Ramos (cell line): ENCODE measurements around the gene IRF5.

Source experiments
- in situ Hi-C: fragments of 300-500 bp; cut with MboI; formaldehyde crosslinking; loops from one replicate; pipeline ENCODE4 v1.14.3; 2022; ENCODE audit warnings: low sequenced_read_pairs; ENCODE audit not compliant: unreplicated experiment

Gene IRF5

DNA sequence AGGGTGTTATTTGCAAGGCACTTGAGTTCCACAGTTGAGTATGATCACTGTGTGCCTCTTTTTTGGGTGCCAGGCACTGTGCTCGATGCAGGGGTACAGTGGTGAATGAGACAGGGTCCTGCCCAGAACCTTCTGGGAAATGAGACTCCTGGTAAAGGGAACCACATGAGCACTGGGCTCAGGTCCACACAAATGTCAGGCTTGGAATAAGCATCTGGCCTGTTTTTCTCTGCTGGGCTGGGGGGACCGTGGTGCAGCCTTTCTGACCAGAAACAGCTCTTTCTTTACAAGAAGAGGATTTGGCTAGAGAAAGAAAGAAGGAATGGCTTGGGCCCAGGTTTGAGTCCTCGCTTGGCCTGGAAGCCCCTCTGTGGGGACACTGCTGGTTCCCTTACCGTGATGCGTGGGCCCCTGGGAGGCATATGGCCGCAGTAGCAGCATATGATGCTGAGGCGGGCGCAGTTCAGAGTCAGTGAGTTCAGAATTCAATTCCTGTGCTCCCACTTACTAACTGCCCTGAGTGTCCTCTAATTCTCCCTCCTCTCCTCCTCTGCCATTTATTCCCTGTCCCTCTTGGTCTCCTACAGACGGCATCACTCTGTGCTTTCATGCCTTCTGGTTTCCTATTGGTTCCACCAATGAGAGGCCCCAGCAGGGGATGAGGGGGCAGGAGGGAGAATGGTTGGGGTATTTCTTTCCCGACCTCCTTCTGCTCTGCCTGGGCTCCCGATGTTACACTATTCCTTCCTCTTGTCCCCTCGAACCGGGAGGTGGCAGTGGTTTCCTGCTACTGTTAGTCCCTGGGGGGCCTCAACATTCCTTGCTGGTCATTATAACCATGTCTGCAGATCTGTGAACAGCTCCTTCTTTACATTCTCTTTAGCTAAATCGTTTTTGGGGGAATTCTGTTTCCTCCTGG is 17.6 kb upstream of the IRF5 start:
- in situ Hi-C loops: no loop called here

DNA sequence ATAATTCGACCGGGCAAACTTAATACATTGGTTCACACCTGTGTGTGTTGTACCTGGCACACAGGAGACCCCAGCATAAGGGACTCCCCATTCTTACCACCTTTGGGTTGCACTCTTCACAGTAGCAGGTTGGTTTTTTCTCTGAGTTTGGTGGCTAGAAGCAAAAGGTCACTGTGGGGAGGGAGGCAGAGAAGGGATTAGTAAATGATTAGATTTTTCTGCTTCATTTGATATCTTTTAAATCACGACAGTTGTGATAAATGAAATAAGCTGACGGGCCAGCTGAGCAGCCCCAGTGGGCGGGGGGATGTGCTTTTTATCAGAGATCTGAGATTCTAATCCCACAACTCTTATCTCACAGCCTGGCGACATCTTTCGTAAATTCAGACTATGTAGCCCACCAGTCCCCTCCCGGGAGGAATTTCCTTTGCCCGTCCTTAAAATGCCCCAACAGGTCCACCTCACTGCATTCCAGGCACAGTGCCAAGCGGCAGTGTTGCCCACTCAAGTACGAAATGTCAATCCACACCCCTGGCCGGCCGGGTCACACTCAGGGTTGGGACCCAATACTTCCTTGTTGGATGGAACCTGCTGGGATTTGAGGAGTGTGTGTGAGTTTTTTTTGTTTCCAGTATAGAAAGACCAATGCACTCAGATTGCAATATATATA is 16.7 kb upstream of the IRF5 start:
- in situ Hi-C loops: no loop called here

DNA sequence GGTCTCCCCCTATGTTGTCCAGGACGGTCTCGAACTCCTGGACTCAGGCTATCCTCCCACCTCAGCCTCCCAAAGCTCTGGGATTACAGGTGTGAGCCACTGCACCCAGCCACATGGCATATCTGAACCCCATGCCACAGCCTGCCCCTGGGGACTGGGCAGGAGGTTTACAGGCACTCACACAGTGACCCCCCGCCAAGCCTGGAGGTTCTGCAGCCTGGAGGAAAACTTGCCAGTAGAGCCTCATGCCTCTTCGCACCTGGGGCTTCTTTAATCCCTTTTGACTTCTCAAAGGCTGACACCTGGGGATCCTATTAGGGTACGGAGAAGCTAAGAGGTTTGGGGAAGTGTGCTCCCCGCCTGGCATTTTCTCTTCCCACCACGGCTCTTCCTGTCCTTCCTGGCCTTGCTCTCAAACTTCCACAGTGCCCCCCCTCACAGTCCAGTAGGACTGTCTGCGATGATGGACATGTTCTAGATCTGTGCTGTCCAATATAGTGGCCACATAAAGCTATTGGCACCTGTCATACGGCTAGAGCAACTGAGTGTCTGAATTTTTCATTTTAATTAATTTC is 15.8 kb upstream of the IRF5 start:
- in situ Hi-C loops: no loop called here

DNA sequence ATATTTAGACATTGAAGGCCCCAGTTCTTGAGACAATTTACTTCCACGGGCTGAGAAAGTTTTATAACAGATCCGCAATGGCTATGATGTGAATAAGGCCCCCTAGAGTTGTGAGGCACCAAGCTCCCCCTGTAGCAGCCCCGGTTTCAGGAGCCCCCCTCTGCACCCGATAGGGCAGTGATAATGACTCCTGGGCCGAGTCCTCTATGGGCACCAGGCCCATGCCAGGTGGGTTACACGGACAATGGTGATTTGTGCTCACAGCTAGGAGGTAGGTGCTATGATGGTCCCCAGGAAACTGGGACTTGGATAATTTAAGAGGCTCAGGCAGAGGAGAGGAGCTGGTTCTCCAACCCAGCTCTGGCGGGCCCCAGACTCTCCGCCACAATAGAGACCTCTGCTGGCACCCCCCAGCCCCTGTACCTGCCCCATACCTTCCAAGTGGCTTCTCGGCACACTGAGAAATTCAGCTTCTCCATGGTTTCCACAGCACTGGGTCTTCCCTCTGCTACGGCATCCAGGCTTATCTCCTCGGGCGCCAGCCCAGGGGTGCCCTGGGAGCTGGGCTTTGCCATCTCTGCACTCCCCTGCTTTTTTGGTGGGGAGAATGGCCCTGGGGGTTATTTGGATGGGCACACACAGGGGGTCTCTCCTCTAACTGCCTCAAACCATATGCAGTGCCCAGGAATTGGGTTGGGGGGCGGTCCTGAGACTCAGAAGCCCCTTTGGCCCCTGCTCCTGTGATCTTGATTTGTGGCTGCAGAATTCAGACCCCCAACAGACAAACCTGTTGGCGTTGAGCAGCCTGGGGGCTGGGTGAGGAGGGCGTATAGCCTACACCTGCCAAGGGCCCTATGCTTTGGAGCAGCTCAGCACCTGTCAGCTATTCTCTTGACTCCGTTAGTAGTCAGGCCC is 15.0 kb upstream of the IRF5 start:
- in situ Hi-C loops: no loop called here

DNA sequence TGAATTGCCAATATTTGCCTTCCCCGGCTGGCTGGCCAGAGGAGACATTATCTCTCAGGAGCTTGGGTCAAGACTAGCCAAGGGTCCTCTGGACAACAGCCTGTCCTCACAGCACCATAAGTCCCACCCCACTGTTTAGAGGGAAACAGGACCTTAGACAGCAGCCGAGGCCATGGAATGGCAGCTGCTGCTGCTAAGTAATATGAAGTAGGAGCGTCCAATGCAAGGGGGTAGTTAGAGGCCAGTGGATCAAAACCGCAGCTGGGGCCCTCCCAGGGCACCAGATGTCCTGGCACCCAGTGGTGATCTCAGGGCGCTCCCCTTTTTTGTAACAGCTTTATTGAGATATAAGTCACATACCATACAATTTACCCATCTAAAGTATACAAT is 14.3 kb upstream of the IRF5 start:
- in situ Hi-C loops: no loop called here

DNA sequence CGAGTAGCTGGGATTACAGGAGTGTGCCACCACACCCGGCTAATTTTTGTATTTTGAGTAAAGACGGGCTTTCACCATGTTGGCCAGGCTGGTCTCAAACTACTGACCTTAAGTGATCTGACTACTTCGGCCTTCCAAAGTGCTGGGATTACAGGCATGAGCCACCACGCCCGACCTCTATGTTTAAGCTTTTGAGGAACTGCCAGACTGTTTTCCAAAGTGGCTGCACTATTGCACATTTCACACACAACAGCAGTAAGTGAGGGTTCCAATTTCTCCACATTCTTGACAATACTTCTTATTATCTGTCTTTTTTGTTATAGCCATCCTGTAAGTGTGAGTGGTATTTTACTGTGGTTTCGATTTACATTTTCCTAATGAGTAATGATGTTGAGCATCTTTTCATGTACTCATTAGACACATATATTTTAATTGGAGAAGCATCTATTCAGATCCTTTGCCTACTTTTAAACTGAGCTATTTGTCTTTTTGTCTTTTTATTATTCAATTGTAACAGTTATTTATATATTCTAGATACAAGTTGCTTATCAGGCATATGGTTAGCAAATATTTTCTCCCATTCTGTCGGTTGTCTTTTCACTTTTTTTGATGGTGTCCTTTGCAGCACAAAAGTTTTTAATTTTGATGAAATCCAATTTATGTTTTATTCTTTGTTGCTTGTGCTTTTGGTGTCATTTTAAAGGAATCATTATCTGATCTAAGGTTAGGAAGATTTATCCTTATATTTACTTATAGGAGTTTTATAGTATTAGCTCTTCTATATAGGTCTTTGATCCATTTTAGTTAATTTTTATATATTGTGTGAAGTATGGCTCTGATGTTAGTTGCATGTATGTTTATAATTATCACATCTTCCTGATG is 12.8 kb upstream of the IRF5 start:
- in situ Hi-C loops: no loop called here

DNA sequence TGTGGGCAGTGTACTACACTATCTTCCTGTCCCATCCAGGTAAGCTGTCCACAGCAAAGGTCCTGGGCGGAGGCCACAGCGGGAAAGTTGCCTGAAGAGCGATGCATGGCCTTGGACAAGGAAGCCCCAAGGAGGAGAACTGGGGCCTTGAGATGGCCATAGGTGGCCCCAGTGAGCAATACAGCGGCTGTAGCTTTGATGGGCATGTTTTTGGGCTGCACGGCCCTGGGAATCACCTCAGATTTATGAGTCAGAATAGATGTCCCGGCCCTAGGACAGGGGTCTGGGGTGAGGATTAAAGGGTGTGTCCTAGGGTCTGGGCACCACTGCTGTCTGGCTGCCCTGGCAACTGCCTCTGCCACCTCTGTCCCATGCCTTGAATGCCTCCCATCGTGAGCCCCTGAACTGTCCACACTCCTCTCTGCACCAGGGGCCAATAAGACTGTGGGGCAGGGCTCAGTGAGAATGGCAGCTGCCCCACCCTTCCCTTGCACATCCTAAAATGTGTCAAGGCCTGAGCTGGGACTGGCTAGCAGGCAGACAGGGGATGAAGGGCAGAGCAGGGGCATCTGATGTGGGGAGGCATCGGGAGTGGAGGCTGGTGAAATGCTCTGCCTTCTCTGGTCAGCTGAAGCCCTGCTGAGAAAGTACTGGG is 9.4 kb upstream of the IRF5 start:
- in situ Hi-C loops: no loop called here

DNA sequence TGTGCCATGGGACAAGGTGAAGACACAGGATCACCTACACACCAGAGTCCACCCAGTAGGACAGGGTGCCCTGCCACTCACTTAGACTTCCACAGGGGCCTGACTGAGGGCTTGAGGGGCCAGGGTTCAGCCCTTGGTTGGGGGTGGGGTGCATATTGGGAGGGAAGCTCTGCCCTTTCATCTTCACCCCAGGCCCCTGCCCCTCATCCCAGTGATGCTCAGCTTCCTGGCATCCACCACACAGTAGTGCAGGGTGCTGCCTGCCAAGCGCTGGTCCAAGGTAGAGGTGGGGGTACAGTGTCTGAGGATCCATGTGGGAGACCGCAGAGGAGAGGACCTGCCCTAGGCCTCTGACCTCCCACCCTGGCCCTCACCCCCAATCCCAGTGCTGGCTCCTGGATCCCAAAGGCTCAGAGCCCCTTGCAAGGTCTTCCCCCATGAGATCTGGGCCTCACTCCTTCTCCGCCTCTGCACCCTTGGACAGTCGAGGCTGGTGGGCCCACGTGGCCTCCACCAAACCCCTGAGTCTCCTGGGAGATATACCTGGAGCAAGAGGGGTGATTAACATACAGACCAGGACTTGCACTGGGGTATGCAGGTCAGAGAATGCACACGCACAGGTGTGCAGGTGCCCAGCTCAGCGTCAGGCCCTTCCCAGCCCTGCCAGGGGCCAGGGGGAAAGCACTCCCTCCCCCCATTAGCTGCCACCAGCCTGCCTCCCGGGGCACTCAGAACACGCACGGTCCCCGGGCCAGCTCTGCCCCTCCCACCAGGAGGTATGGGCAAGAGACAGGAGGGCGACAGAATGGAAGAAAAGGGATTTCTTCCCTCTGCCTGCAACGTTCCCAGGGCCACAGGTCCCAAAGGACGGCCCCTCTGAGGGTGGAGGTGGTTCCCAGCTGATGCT is 8.6 kb upstream of the IRF5 start:
- in situ Hi-C loops: no loop called here

DNA sequence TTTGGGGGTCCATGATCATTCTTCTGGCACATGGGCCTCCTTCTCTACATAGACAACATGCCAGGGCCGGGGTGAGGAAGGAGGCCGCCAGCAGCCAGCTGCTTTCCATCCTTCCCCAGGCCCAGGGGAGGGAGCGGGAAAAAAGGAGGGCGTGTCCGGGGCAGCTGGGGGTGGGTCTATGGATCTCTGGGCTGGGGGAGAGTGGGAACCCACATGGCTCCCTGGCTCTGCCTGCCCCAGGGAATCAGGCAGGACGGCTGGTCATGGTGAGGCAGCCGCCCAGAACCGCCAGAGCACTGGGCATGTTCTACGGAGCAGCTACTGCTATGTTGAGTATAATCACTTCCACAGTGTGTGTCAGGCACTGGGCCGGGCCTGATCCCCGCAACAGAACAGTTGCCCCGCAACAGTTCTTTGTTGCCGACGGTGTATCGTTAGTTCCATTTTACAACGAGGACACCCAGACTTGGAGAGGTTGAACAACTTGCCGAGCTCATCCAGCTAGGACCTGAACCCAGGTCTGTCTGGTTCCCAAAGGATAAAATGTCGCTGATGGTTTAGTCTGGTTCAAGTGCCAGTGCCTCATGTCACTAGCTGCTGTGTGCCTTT is 6.4 kb upstream of the IRF5 start:
- in situ Hi-C loops: no loop called here

DNA sequence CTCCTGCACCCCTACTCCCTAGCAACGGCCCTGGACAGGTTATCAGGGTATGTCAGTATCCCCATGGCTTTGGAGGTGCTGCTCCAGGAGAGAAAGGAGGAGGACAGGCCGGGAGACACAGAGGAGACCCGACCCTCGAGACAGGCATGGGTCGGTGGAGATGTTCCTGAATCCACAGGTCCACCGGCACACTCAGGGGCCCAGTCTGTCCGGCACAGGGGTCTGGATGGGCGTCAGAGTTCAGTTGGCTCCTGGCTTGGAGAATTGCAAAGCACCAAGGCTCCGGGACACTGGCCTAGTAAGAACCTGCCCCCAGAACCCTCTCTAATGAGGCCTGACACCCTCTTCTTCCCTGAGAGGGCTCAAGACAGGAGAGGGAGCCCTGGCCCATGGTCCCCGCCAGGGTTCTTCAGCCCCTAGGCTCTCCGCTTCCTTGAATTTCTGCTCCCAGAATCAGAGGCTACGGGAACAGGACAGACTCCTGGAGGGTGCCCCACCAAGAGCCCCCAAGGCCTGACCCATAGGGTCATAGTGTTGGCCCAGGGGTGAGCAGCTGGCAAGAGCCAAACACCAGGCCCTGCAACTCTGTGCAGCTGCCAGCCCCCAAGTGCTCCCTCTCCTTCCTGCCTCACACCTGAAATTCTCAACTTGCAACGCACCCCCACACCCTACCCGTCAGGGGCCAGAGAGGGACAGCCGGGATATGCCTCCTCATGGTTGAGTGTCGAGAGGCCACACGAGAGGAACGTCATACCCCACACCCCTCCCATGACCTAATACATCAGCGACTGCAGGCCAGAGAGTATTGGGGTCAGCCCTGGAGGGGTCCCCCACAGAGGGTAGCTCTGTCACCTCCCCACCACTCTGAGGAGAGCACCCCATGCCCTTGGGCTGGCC is 5.5 kb upstream of the IRF5 start:
- in situ Hi-C loops: no loop called here

DNA sequence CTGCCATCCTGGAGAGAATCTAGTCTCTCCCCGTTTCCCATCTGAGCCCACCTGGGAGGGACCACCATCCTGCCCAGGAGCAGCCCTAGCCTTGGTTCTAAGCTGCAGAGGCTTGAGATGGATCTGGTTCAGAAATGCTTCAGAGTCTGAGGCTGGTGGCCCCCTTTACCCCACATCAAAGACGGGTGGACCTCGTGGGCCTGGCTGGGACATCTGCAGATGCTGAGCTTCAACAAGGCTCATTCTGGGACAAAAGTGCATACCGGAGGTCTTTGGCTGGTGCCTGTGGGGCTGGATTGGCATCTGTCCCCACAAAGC is 4.9 kb upstream of the IRF5 start:
- in situ Hi-C loops: no loop called here

DNA sequence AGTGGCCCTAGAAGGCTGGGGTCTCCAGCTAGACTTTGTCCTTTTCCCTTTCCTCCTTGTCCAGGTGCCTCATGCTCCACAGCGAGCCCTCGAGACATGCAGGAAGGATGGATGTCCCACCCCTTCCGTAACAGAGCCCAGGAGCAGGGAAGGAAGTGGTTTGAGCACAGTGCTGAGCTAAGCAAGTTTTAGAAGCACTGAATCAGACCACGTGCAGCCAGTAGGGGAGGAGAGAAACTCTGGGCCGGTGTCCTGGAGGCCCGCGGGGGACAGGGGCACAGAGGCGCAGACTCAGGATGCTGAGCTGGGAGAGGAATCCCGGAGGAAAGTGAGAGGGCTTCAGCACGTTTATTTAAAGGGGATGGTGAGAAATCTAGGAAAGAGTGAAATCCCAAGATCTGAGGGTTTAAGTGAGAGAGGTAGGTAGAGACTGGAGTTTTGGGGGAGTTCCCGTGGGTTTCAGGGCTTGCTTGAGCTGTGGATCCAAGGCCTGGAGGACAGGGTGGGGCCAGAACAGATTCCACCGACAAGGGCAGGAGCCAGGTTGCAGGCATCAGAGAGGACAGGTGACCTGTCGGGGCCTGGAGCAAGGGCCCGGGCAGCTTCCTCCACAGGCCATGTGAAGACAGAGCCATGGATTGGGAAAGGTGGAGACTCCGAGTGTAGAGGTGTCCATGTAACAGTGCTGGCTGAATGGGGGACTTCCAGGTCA is 4.4 kb upstream of the IRF5 start:
- in situ Hi-C loops: no loop called here

DNA sequence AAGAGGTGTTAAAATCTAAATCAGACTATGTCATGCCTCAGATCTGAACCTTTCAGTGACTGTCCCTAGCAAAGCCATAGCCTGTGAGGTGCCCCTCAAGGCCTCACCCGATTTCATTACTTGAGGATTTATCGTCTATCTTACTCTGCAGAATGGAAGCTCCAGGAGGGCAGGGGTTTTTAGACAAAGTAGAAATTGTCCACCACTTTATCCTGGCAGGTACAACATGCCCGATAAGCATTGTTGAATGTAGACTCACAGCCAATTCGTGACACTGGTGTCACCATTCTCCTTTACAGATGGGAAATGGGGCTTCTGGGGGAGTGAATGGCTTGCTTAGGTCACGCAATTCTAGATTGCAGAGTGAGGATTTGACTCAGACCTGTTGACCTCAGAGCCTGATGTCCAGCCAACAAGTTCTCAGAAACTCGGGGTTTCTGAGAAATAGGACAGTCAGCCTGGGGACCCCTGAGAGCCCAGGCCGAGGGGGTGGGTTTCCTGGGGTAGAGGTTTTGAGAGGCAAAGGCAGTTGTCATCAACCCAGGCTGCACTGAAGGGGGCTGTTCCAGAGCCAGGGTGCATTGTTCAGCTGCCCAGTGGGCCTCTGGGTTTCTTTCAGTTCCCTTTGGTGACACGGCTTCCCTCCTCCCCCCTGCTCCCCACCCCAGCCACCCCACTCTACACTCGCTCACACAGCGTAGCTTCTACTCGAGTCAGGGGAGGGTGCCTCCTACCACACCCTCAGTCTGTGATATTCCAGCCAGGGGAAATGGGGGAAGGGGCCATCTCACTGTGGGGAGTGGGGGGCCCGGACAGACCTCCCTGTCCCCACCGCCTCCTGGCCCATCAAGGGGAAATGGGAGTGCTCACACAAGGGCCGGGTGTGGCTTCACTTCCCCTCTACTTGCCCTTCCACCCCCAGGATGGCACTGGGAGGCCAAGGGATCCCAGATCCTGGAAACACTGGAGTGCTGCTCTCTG is 3.1 kb upstream of the IRF5 start:
- in situ Hi-C loops: no loop called here

DNA sequence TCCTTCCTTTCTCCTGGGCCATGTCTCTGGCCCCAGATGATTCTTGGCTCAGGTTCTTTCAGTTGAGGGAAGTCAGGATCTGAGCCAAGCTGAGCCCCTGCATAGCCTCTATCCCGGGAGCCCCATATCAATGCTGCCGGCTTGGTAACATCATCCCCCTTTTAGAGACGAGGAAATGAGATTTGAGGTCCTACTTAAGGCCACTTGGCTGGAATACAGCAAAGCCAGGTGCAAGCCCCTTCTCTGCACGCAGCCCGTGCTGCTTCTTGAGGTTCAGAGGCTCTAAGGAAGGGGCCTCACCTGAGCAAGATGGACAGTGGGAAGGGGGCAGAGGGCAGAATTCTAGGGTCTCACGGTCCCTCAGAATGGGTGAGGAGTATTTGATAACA is 2.4 kb upstream of the IRF5 start:
- in situ Hi-C loops: no loop called here

DNA sequence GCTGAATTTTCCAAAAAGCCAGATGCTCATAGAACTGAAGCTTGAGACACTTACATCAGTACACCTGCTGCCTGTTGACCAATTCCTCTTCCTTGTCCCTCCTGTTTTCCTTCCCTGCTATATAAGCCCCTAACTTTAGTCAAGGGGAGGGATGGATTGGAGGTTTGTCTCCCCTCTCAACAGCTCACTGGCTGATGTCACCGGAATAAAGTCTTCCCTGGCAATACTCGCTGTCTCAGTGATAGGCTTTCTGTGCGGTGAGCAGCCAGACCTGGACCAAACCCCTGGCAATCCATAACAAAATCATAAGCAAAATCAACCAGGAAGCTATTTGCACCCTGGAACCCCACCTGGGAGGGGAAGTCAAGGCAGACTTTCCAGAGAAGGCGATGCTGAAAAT is 929 bp upstream of the IRF5 start:
- in situ Hi-C loops: no loop called here
